Stimulated activated CD4-positive, alpha-beta T cell treated with anti-CD3 and anti-CD28 coated beads, TNF-alpha, amount 100 ng/mL, for 48 hours (primary cell): ENCODE data around the gene RO60.

Experiments
- DNase-seq, 3 donors: peaks; one replicate each; pipeline ENCODE4 v3.0.0-alpha.2; 2020; ENCODE audit warnings: low read depth in 3 of 3

RO60 gene

GRCh38 chr1:193108471-193108870 is 49.1 kb downstream of the RO60 start:
- DNase-seq = no peak
